ENCODE data around the gene RPS23.
A peak's percentile ranks its signal among the peaks of the same experiment; 100 is the strongest.

RPS23 gene

GRCh38 chr5:82319192-82319591 lies 41.0 kb upstream of the RPS23 start:
- TF ChIP-seq CTCF (IDR thresholded peaks at IDR 0.05; ENCODE audit: insufficient read depth, low read depth, low read length, missing control alignments): no peak
- DNase-seq (ENCODE audit: low read depth): no peak
- H3K4me3 ChIP-seq (ENCODE audit: low read length): no peak overlapping the region

- TF ChIP-seq CTCF (IDR thresholded peaks at IDR 0.05; ENCODE audit: insufficient read depth, low read depth, low read length, missing control alignments): no peak
- no peak overlapping the region for H3K4me3 ChIP-seq (ENCODE audit: low read length)
- DNase-seq (ENCODE audit: low read depth): peak; percentile 30
Observed at GRCh38 chr5:82314964-82315758, 37.0 kb upstream of the RPS23 start.

- no peak overlapping the region for H3K4me3 ChIP-seq (ENCODE audit: low read length)
- no peak for DNase-seq (ENCODE audit: low read depth)
- TF ChIP-seq CTCF (IDR thresholded peaks at IDR 0.05; ENCODE audit: insufficient read depth, low read depth, low read length, missing control alignments): no peak
Observed at GRCh38 chr5:82313016-82313415, 34.9 kb upstream of the RPS23 start.

- DNase-seq (ENCODE audit: low read depth): peak; percentile 68
- no peak overlapping the region for H3K4me3 ChIP-seq (ENCODE audit: low read length)
- TF ChIP-seq CTCF (IDR thresholded peaks at IDR 0.05; ENCODE audit: insufficient read depth, low read depth, low read length, missing control alignments): peak; percentile 89
Observed at GRCh38 chr5:82312373-82312856, 34.3 kb upstream of the RPS23 start.

GRCh38 chr5:82309091-82309531 lies 31.0 kb upstream of the RPS23 start:
- no peak overlapping the region for H3K4me3 ChIP-seq (ENCODE audit: low read length)
- TF ChIP-seq CTCF (IDR thresholded peaks at IDR 0.05; ENCODE audit: insufficient read depth, low read depth, low read length, missing control alignments): no peak
- no peak for DNase-seq (ENCODE audit: low read depth)

- no peak overlapping the region for H3K4me3 ChIP-seq (ENCODE audit: low read length)
- TF ChIP-seq CTCF (IDR thresholded peaks at IDR 0.05; ENCODE audit: insufficient read depth, low read depth, low read length, missing control alignments): no peak
Observed at GRCh38 chr5:82308416-82308815, 30.3 kb upstream of the RPS23 start.

GRCh38 chr5:82307451-82307850 lies 29.3 kb upstream of the RPS23 start:
- no peak overlapping the region for H3K4me3 ChIP-seq (ENCODE audit: low read length)
- DNase-seq (ENCODE audit: low read depth): no peak
- no peak for TF ChIP-seq CTCF (IDR thresholded peaks at IDR 0.05; ENCODE audit: insufficient read depth, low read depth, low read length, missing control alignments)

More at GRCh38 chr5:82308416-82308815, 30.3 kb upstream of the RPS23 start:
- no peak for DNase-seq (ENCODE audit: low read depth)

Measured in epithelial cell of esophagus (primary cell).